Mesenchymal stem cell (in vitro differentiated cells and primary cell): ENCODE data around the gene CDHR3.

Source experiments
- DNase-seq: peaks from one replicate; pipeline ENCODE4 v3.0.0-alpha.2; 2013
- H2AFZ ChIP-seq: one replicate; pipeline ENCODE4 v1.6.1; 2013; ENCODE audit warnings: low read depth, mild to moderate bottlenecking, control low read depth, inconsistent platforms, low read length, moderate library complexity
- H2AK5ac ChIP-seq: 2 replicates; pipeline ENCODE4 v1.6.1; 2013; ENCODE audit warnings: low read length, moderate library complexity, mild to moderate bottlenecking, inconsistent platforms; ENCODE audit not compliant: severe bottlenecking
- H2BK120ac ChIP-seq: one replicate; pipeline ENCODE4 v1.6.1; 2013; ENCODE audit warnings: low read depth, mild to moderate bottlenecking, inconsistent platforms, low read length, moderate library complexity
- H2BK12ac ChIP-seq, 2 experiments: one replicate each; pipeline ENCODE4 v1.6.1; 2013; ENCODE audit warnings: inconsistent platforms in 2 of 2, low read length in 2 of 2, mild to moderate bottlenecking in 2 of 2, moderate library complexity in 2 of 2, control low read depth in 1 of 2
- H2BK15ac ChIP-seq: one replicate; pipeline ENCODE4 v1.6.1; 2013; ENCODE audit warnings: mild to moderate bottlenecking, low read depth, inconsistent platforms; ENCODE audit not compliant: poor library complexity, severe bottlenecking
- H2BK5ac ChIP-seq: 2 replicates; pipeline ENCODE4 v1.6.1; 2013; ENCODE audit warnings: low read depth, mild to moderate bottlenecking, low read length, control low read depth, inconsistent platforms; ENCODE audit not compliant: poor library complexity, severe bottlenecking
- H3K14ac ChIP-seq, 2 experiments: one replicate each; pipeline ENCODE4 v1.6.1; 2013; ENCODE audit warnings: inconsistent platforms in 2 of 2, low read length in 2 of 2, control low read depth in 1 of 2, mild to moderate bottlenecking in 1 of 2, moderate library complexity in 1 of 2
- H3K18ac ChIP-seq, 2 experiments: one replicate each; pipeline ENCODE4 v1.6.1; 2013; ENCODE audit warnings: inconsistent platforms in 2 of 2, low read length in 2 of 2, control low read depth in 1 of 2, low read depth in 1 of 2, mild to moderate bottlenecking in 1 of 2
- H3K23ac ChIP-seq, 2 experiments: one replicate each; pipeline ENCODE4 v1.6.1; 2013; ENCODE audit warnings: inconsistent platforms in 2 of 2, low read length in 2 of 2, mild to moderate bottlenecking in 2 of 2, moderate library complexity in 2 of 2, control low read depth in 1 of 2
- H3K27ac ChIP-seq: 2 replicates; pipeline ENCODE4 v1.5.1; 2013; ENCODE audit warnings: mild to moderate bottlenecking, moderate library complexity, low read length, control low read depth, inconsistent platforms; ENCODE audit not compliant: poor library complexity, severe bottlenecking
- H3K27me3 ChIP-seq, 2 experiments: 2 replicates each; pipeline versions ENCODE4 v1.6.1 to v1.7.0; 2013; ENCODE audit warnings: low read length in 2 of 2, mild to moderate bottlenecking in 2 of 2, moderate library complexity in 2 of 2, control low read depth in 1 of 2, inconsistent platforms in 1 of 2; ENCODE audit not compliant: control insufficient read depth in 1 of 2, insufficient read depth in 1 of 2
- H3K36me3 ChIP-seq, 2 experiments: 2 replicates each; pipeline versions ENCODE4 v1.6.1 to v1.7.0; 2013; ENCODE audit warnings: low read length in 2 of 2, control low read depth in 1 of 2, inconsistent platforms in 1 of 2, low read depth in 1 of 2, mild to moderate bottlenecking in 1 of 2; ENCODE audit not compliant: insufficient read depth in 2 of 2, control insufficient read depth in 1 of 2
- H3K4ac ChIP-seq, 2 experiments: one replicate each; pipeline ENCODE4 v1.6.1; 2013; ENCODE audit warnings: inconsistent platforms in 2 of 2, low read length in 2 of 2, mild to moderate bottlenecking in 2 of 2, moderate library complexity in 2 of 2, control low read depth in 1 of 2, low read depth in 1 of 2
- H3K4me1 ChIP-seq: 2 replicates; pipeline ENCODE4 v1.6.1; 2013; ENCODE audit warnings: low read depth, low read length, control low read depth; ENCODE audit not compliant: control insufficient read depth, insufficient read depth
- H3K4me2 ChIP-seq: 2 replicates; pipeline ENCODE4 v1.6.1; 2013; ENCODE audit warnings: low read length, mild to moderate bottlenecking, inconsistent platforms; ENCODE audit not compliant: poor library complexity, severe bottlenecking
- H3K4me3 ChIP-seq, 2 experiments: 2 replicates each; pipeline versions ENCODE4 v1.5.1 to v1.7.0; 2013; ENCODE audit warnings: low read length in 2 of 2, mild to moderate bottlenecking in 2 of 2, control low read depth in 1 of 2, low read depth in 1 of 2; ENCODE audit not compliant: insufficient read depth in 1 of 2
- H3K79me1 ChIP-seq: replicated peaks from 2 replicates; pipeline ENCODE4 v1.6.1; 2013; ENCODE audit warnings: mild to moderate bottlenecking, control low read depth, low read length, inconsistent platforms; ENCODE audit not compliant: poor library complexity, severe bottlenecking
- H3K9ac ChIP-seq: 2 replicates; pipeline ENCODE4 v1.7.0; 2013; ENCODE audit warnings: mild to moderate bottlenecking, low read length, moderate library complexity
- H3K9me3 ChIP-seq: 2 replicates; pipeline ENCODE4 v1.7.0; 2013; ENCODE audit warnings: mild to moderate bottlenecking, low read length; ENCODE audit not compliant: control insufficient read depth
- H4K8ac ChIP-seq: one replicate; pipeline ENCODE4 v1.6.1; 2013; ENCODE audit warnings: inconsistent platforms, mild to moderate bottlenecking, low read length, moderate library complexity
- H4K91ac ChIP-seq: one replicate; pipeline ENCODE4 v1.6.1; 2013; ENCODE audit warnings: mild to moderate bottlenecking, low read length, inconsistent platforms
- whole genome bisulfite sequencing: methylation state at CpG from one replicate; pipeline ENCODE4 v1.1.7; 2013; ENCODE audit warnings: mixed read lengths; 5-methylcytosine and 5-hydroxymethylcytosine counted together

CDHR3 gene

GRCh38 chr7:106065575-106066500, 102.8 kb downstream of the CDHR3 start:
- Histone ChIP-seq H3K79me1 (no peaks in the 10 kb centered on the region), H3K9ac (peak overlapping the region; percentile 72), H3K27ac (no peak overlapping the region), H4K8ac (no peak overlapping the region), H3K23ac (no peak overlapping the region), H2BK15ac (no peak overlapping the region), H3K4me2 (no peak overlapping the region), H2BK120ac (peak overlapping the region; percentile 27), H4K91ac (no peak overlapping the region), H2BK5ac (no peak overlapping the region), H3K27me3 (no peaks in the 10 kb centered on the region), H2AK5ac (no peak overlapping the region), H3K14ac (no peak overlapping the region), H2BK12ac (peak overlapping the region in 1 of 2 experiments; percentile 29), H3K4me1 (peaks cover 23% of the 10 kb centered on the region), H3K9me3 (peaks cover 2% of the 10 kb centered on the region), H3K36me3 (no peaks in the 10 kb centered on the region), H3K4ac (peak overlapping the region in 1 of 2 experiments; percentile 16), H3K18ac (peak overlapping the region in 1 of 2 experiments; percentile 39), H2AFZ (no peak overlapping the region), H3K4me3 (peak overlapping the region in 1 of 2 experiments; percentile 55)
- DNase-seq = no peak
- WGBS = 89% methylated on average over 24 of the region's 26 CpGs

GRCh38 chr7:106067678-106068077, 104.6 kb downstream of the CDHR3 start:
- H3K4me1 ChIP-seq = peaks cover 20% of the 10 kb centered on the region
- H4K91ac ChIP-seq = no peak overlapping the region
- H3K18ac ChIP-seq = no peak overlapping the region
- no peak overlapping the region for H2AK5ac ChIP-seq
- DNase-seq = no peak
- no peak overlapping the region for H3K14ac ChIP-seq
- H2BK12ac ChIP-seq = no peak overlapping the region
- H4K8ac ChIP-seq = no peak overlapping the region
- H3K27me3 ChIP-seq = no peaks in the 10 kb centered on the region
- no peaks in the 10 kb centered on the region for H3K9me3 ChIP-seq
- H2AFZ ChIP-seq = no peak overlapping the region
- H3K27ac ChIP-seq = no peak overlapping the region
- H3K23ac ChIP-seq = no peak overlapping the region
- H3K36me3 ChIP-seq = no peaks in the 10 kb centered on the region
- no peak overlapping the region for H3K4me2 ChIP-seq
- WGBS = 94% methylated on average over 2 of the region's 3 CpGs
- no peak overlapping the region for H3K9ac ChIP-seq
- H3K79me1 ChIP-seq = no peaks in the 10 kb centered on the region
- H3K4me3 ChIP-seq = no peak overlapping the region
- H3K4ac ChIP-seq = no peak overlapping the region
- no peak overlapping the region for H2BK15ac ChIP-seq
- H2BK120ac ChIP-seq = no peak overlapping the region
- H2BK5ac ChIP-seq = no peak overlapping the region

DNA sequence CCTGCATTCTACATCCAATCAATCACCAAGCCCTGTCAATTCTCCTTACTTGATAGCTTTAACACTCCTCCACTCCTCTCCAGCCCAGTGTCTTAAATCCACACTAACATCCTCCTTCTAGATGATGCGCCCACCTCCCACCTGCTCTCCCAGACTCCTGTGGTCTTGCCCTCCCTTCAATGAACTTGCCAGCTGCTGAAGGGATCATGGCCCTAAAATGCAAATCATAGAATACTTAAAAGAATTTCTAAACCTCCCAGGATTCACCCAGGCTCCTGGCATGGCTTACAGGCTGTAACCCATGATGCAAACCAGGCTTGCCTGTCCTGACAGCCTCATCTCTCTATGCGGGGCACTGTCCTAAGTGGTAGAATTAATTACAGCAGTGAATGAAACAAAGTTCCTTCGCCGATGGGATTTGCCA, 105.5 kb downstream of the CDHR3 start:
- H3K27me3 ChIP-seq = no peaks in the 10 kb centered on the region
- no peak overlapping the region for H3K18ac ChIP-seq
- no peaks in the 10 kb centered on the region for H3K9me3 ChIP-seq
- H2BK12ac ChIP-seq = no peak overlapping the region
- H3K4ac ChIP-seq = no peak overlapping the region
- H3K4me2 ChIP-seq = no peak overlapping the region
- H3K4me1 ChIP-seq = peaks cover 20% of the 10 kb centered on the region
- H3K9ac ChIP-seq = peak overlapping the region; percentile 2
- H3K27ac ChIP-seq = no peak overlapping the region
- H2BK15ac ChIP-seq = no peak overlapping the region
- no peak overlapping the region for H2BK5ac ChIP-seq
- no peak overlapping the region for H2AK5ac ChIP-seq
- H3K4me3 ChIP-seq = no peak overlapping the region
- no peak for DNase-seq
- H3K36me3 ChIP-seq = no peaks in the 10 kb centered on the region
- no peak overlapping the region for H2AFZ ChIP-seq
- no peak overlapping the region for H4K91ac ChIP-seq
- no peak overlapping the region for H3K23ac ChIP-seq
- WGBS = 86% methylated on average over 4 of the region's 4 CpGs
- peak overlapping the region in 1 of 2 experiments; percentile 15 for H3K14ac ChIP-seq
- no peak overlapping the region for H2BK120ac ChIP-seq
- H3K79me1 ChIP-seq = no peaks in the 10 kb centered on the region
- H4K8ac ChIP-seq = no peak overlapping the region

GRCh38 chr7:106068986-106069385, 105.9 kb downstream of the CDHR3 start:
- peak overlapping the region; percentile 2 for H3K9ac ChIP-seq
- H2BK15ac ChIP-seq = no peak overlapping the region
- H2BK12ac ChIP-seq = no peak overlapping the region
- H4K91ac ChIP-seq = no peak overlapping the region
- peaks cover 20% of the 10 kb centered on the region for H3K4me1 ChIP-seq
- H3K4ac ChIP-seq = no peak overlapping the region
- H3K27ac ChIP-seq = no peak overlapping the region
- 100% methylated on average over 2 of the region's 3 CpGs for WGBS
- no peaks in the 10 kb centered on the region for H3K9me3 ChIP-seq
- no peak overlapping the region for H3K23ac ChIP-seq
- H3K27me3 ChIP-seq = no peaks in the 10 kb centered on the region
- no peak overlapping the region for H3K14ac ChIP-seq
- no peak overlapping the region for H3K18ac ChIP-seq
- H2BK120ac ChIP-seq = no peak overlapping the region
- H3K4me2 ChIP-seq = no peak overlapping the region
- no peak overlapping the region for H4K8ac ChIP-seq
- H3K36me3 ChIP-seq = no peaks in the 10 kb centered on the region
- no peak overlapping the region for H2BK5ac ChIP-seq
- H3K4me3 ChIP-seq = no peak overlapping the region
- no peak for DNase-seq
- no peak overlapping the region for H2AK5ac ChIP-seq
- no peak overlapping the region for H2AFZ ChIP-seq
- no peaks in the 10 kb centered on the region for H3K79me1 ChIP-seq
